DOHH2 (cell line): ENCODE results near the gene TSKS.

Source experiments
- H3F3A ChIP-seq: fragments of 200-600 bp; sonication (generic), shearing (Covaris generic); 2 replicates; pipeline ENCODE4 v1.6.0; 2016; ENCODE audit warnings: antibody characterized with exemption, mild to moderate bottlenecking; ENCODE audit not compliant: control insufficient read depth, insufficient read depth
- H3K27ac ChIP-seq: fragments of 200-600 bp; sonication (generic); 2 replicates; pipeline ENCODE4 v1.5.1; 2014; ENCODE audit warnings: low read depth, mild to moderate bottlenecking, low read length, moderate library complexity
- H3K27me3 ChIP-seq: fragments of 200-600 bp; sonication (generic); 2 replicates; pipeline ENCODE4 v1.6.1; 2014; ENCODE audit warnings: mild to moderate bottlenecking, low read length, mixed read lengths; ENCODE audit not compliant: control insufficient read depth
- H3K36me3 ChIP-seq: fragments of 200-600 bp; sonication (generic); 2 replicates; pipeline ENCODE4 v1.6.1; 2014; ENCODE audit warnings: mild to moderate bottlenecking, low read length, moderate library complexity, mixed read lengths; ENCODE audit not compliant: control insufficient read depth
- H3K4me1 ChIP-seq: fragments of 200-600 bp; sonication (generic); 2 replicates; pipeline ENCODE4 v1.6.1; 2014; ENCODE audit warnings: mild to moderate bottlenecking, low read length, mixed read lengths; ENCODE audit not compliant: control insufficient read depth
- H3K4me2 ChIP-seq: fragments of 200-600 bp; sonication (generic); 2 replicates; pipeline ENCODE4 v1.6.0; 2014; ENCODE audit warnings: mild to moderate bottlenecking, low read length, moderate library complexity
- H3K4me3 ChIP-seq: fragments of 200-600 bp; sonication (generic); 2 replicates; pipeline ENCODE4 v1.5.1; 2014; ENCODE audit warnings: mild to moderate bottlenecking, low read length, mixed read lengths
- H3K79me2 ChIP-seq: fragments of 200-600 bp; sonication (generic); 2 replicates; pipeline ENCODE4 v1.6.1; 2014; ENCODE audit warnings: mild to moderate bottlenecking, low read length, mixed read lengths; ENCODE audit not compliant: control insufficient read depth
- H3K9me2 ChIP-seq: fragments of 200-600 bp; sonication (generic); replicated peaks from 2 replicates; pipeline ENCODE4 v1.6.1; 2014; ENCODE audit warnings: mild to moderate bottlenecking, low read length, mixed read lengths; ENCODE audit not compliant: control insufficient read depth
- H3K9me3 ChIP-seq: fragments of 200-600 bp; sonication (generic); 2 replicates; pipeline ENCODE4 v1.6.1; 2014; ENCODE audit warnings: antibody characterized with exemption, low read length, mixed read lengths; ENCODE audit not compliant: control insufficient read depth, insufficient read depth
- H4K20me1 ChIP-seq: fragments of 200-600 bp; sonication (generic); 2 replicates; pipeline ENCODE4 v1.6.0; 2014; ENCODE audit warnings: low read depth, mild to moderate bottlenecking, antibody characterized with exemption, low read length, moderate library complexity; ENCODE audit not compliant: control insufficient read depth, insufficient read depth
- EZH2phosphoT487 ChIP-seq: fragments of 200-600 bp; sonication (generic); IDR thresholded peaks from 2 replicates; pipeline ENCODE4 v1.6.1; 2017; ENCODE audit warnings: borderline replicate concordance, mild to moderate bottlenecking, antibody characterized with exemption, low read length, moderate library complexity, mixed read lengths
- TF ChIP-seq, protein P1 (sequence below): fragments of 200-600 bp; sonication (generic); IDR thresholded peaks from one replicate; pipeline ENCODE4 v1.5.1; 2014; ENCODE audit warnings: antibody characterized with exemption, mild to moderate bottlenecking, low read depth, low read length; ENCODE audit not compliant: poor library complexity, severe bottlenecking

TSKS gene

DNA sequence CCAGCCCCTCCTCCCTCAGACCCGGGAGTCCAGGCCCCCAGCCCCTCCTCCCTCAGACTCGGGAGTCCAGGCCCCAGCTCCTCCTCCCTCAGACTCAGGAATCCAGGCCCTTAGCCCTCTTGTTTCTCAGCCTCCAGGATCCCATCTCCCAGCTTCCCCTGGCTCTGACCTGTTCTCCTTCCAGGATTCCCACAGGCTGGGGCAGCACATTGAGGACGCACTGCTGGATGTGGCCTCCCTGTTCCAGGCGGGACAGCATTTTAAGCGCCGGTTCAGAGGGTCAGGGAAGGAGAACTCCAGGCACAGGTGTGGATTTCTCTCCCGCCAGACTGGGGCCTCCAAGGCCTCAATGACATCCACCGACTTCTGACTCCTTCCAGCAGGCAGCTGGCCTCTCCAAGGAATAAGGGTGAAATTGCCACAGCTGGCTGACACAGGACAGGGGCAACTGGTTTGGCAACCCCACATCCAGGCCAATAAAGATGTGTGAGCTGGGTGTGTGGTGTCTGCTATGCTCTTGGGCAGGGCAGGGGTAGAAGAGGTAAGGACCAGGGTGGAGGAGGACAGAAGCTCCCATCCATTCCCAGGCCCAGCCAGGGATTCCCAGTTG lies 49.8 kb downstream of the TSKS start:
- Histone ChIP-seq H4K20me1 (no peaks in the 10 kb centered on the region), H3F3A (no peaks in the 10 kb centered on the region), H3K4me2 (no peak overlapping the region), H3K36me3 (no peaks in the 10 kb centered on the region), H3K9me3 (no peaks in the 10 kb centered on the region), H3K4me1 (peaks cover 11% of the 10 kb centered on the region), H3K9me2 (no peaks in the 10 kb centered on the region), H3K27ac (no peak overlapping the region), H3K4me3 (no peak overlapping the region), H3K27me3 (no peaks in the 10 kb centered on the region), H3K79me2 (no peaks in the 10 kb centered on the region)
- TF ChIP-seq, protein P1, sequence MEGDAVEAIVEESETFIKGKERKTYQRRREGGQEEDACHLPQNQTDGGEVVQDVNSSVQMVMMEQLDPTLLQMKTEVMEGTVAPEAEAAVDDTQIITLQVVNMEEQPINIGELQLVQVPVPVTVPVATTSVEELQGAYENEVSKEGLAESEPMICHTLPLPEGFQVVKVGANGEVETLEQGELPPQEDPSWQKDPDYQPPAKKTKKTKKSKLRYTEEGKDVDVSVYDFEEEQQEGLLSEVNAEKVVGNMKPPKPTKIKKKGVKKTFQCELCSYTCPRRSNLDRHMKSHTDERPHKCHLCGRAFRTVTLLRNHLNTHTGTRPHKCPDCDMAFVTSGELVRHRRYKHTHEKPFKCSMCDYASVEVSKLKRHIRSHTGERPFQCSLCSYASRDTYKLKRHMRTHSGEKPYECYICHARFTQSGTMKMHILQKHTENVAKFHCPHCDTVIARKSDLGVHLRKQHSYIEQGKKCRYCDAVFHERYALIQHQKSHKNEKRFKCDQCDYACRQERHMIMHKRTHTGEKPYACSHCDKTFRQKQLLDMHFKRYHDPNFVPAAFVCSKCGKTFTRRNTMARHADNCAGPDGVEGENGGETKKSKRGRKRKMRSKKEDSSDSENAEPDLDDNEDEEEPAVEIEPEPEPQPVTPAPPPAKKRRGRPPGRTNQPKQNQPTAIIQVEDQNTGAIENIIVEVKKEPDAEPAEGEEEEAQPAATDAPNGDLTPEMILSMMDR, result no peak
- TF ChIP-seq EZH2phosphoT487, result no peak

DNA sequence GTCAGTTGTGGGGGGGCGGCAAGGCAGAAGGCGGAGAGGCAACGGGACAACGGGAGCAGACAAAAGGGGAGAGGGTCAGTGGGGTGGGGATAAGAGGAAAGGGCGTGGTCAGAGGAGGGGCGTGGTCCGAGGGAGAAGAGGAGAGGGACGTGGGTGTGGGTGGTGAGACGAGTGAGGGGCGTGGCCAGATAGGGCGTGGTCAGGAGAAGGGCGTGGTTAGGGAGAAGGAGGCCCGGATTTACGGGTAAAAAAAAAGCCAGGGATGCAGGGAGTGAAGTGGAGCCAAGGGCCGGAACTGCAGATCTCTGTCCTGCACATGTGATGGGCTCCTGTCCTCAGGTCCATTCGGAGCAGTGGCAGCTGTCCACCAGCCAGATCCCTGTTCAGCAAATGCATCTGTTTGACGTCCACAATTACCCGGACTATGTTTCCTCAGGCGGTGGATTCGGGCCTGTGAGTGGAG lies 50.7 kb downstream of the TSKS start:
- no peaks in the 10 kb centered on the region for H3K9me3 ChIP-seq
- H3K9me2 ChIP-seq, result no peaks in the 10 kb centered on the region
- no peaks in the 10 kb centered on the region for H3K79me2 ChIP-seq
- TF ChIP-seq, protein P1, result no peak
- TF ChIP-seq EZH2phosphoT487, result no peak
- H3K4me3 ChIP-seq, result no peak overlapping the region
- H3K36me3 ChIP-seq, result no peaks in the 10 kb centered on the region
- no peaks in the 10 kb centered on the region for H3K27me3 ChIP-seq
- H3K4me1 ChIP-seq, result peaks cover 2% of the 10 kb centered on the region
- H3F3A ChIP-seq, result no peaks in the 10 kb centered on the region
- no peak overlapping the region for H3K4me2 ChIP-seq
- H3K27ac ChIP-seq, result no peak overlapping the region
- no peaks in the 10 kb centered on the region for H4K20me1 ChIP-seq

DNA sequence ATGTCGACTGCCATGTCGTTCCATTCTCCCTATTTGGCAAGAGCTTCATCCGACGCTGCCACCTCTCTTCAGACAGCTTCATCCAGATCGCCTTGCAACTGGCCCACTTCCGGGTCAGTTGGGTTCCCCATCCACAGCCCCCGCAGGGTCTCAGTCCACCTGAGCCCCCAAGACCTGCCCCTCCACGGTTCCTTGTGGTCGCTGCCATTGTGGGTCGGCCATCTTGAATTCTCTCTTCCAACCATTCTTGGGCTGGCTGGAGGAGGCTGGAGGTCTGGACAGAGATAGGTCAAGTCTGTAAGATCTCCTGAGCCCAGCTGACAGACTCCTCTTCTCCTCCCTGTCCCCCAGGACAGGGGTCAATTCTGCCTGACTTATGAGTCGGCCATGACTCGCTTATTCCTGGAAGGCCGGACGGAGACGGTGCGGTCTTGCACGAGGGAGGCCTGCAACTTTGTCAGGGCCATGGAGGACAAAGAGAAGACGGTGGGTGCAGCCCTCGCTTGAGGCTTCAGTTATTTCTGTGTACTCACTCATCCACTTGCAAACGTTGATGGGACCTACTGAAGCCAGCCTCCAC lies 52.6 kb downstream of the TSKS start:
- TF ChIP-seq, protein P1, result no peak
- TF ChIP-seq EZH2phosphoT487, result no peak
- Histone ChIP-seq H3K36me3 (no peaks in the 10 kb centered on the region), H3K4me3 (no peak overlapping the region), H4K20me1 (no peaks in the 10 kb centered on the region), H3K27me3 (no peaks in the 10 kb centered on the region), H3F3A (no peaks in the 10 kb centered on the region), H3K79me2 (no peaks in the 10 kb centered on the region), H3K4me1 (no peaks in the 10 kb centered on the region), H3K27ac (no peak overlapping the region), H3K9me2 (no peaks in the 10 kb centered on the region), H3K4me2 (no peak overlapping the region), H3K9me3 (no peaks in the 10 kb centered on the region)
